A673 (cell line): ENCODE data around the gene DPH5. TPM values are rescaled to one million over a fixed set of nuclear protein-coding genes. Genes with fewer than 3 reads are reported as not detected.

Experiments used
- BruUV-seq: library from RNA; stranded (reverse); fragments of 400-500 nt; replicated peaks from 2 replicates; lab custom pipeline; 2021; lab: Mats Ljungman, UMichigan
- CTCF ChIA-PET: fragments of 300-600 bp; sonication (Branson Sonifier 250); formaldehyde crosslinking; loops from one replicate; lab custom pipeline; 2022; ENCODE audit warnings: antibody characterized with exemption; lab: Charles Lee
- POLR2A ChIA-PET: fragments of 300-600 bp; sonication (Branson Sonifier 250); formaldehyde crosslinking; loops from one replicate; lab custom pipeline; 2022; ENCODE audit warnings: antibody characterized with exemption; ENCODE audit not compliant: low non-redundant PET; lab: Charles Lee
- DNase-seq: peaks from one replicate; pipeline ENCODE4 v3.0.0-alpha.2; 2015; ENCODE audit warnings: low spot score
- H3K27ac ChIP-seq: fragments of 200-600 bp; sonication (generic); 2 replicates; pipeline ENCODE4 v1.5.1; 2016; ENCODE audit warnings: mixed run types, low read depth, mild to moderate bottlenecking, mixed read lengths, antibody characterized with exemption, low read length; ENCODE audit not compliant: poor library complexity, severe bottlenecking
- H3K27me3 ChIP-seq: fragments of 200-600 bp; sonication (generic); replicated peaks from 2 replicates; pipeline ENCODE4 v1.6.1; 2017; ENCODE audit warnings: mixed run types, low read depth, mild to moderate bottlenecking, mixed read lengths, antibody characterized with exemption, low read length; ENCODE audit not compliant: insufficient read depth, poor library complexity
- H3K36me3 ChIP-seq: fragments of 200-600 bp; sonication (generic); 2 replicates; pipeline ENCODE4 v1.6.1; 2016; ENCODE audit warnings: mixed run types, mild to moderate bottlenecking, mixed read lengths, antibody characterized with exemption, low read length; ENCODE audit not compliant: insufficient read depth, poor library complexity, severe bottlenecking
- H3K4me1 ChIP-seq: fragments of 200-600 bp; sonication (generic); 2 replicates; pipeline ENCODE4 v1.6.1; 2017; ENCODE audit warnings: mixed run types, mild to moderate bottlenecking, mixed read lengths, antibody characterized with exemption, low read length; ENCODE audit not compliant: insufficient read depth, poor library complexity, severe bottlenecking
- H3K4me3 ChIP-seq: fragments of 200-600 bp; sonication (generic); 2 replicates; pipeline ENCODE4 v1.5.1; 2016; ENCODE audit warnings: low read depth, mixed run types, mild to moderate bottlenecking, mixed read lengths, low read length; ENCODE audit not compliant: poor library complexity, severe bottlenecking
- H3K9me3 ChIP-seq: fragments of 200-600 bp; sonication (generic); 2 replicates; pipeline ENCODE4 v1.6.1; 2016; ENCODE audit warnings: mixed run types, low read depth, mild to moderate bottlenecking, mixed read lengths, antibody characterized with exemption, low read length; ENCODE audit not compliant: poor library complexity, severe bottlenecking
- EZH2 ChIP-seq: fragments of 200-600 bp; sonication (generic); IDR thresholded peaks from 2 replicates; pipeline ENCODE4 v1.6.1; 2017; ENCODE audit warnings: borderline replicate concordance, low read depth, mild to moderate bottlenecking, mixed read lengths, antibody characterized with exemption, low read length; ENCODE audit not compliant: poor library complexity, severe bottlenecking
- intact Hi-C: fragments of 100-400 bp; cut with micrococcal nuclease; formaldehyde crosslinking; loops from one replicate; pipeline ENCODE4 v1.10.0; 2022; ENCODE audit not compliant: unreplicated experiment
- total RNA-seq: library from RNA; stranded (reverse); gene quantifications from 2 replicates; pipeline ENCODE4 v1.2.3, GENCODE V29; 2021
- TF ChIP-seq, protein P1 (sequence below): fragments of 300-800, 200-600 bp; sonication (generic); conservative IDR thresholded peaks from 2 replicates; pipeline ENCODE4 v1.5.1; 2017; ENCODE audit warnings: low read depth, mild to moderate bottlenecking, antibody characterized with exemption, low read length, moderate library complexity, mixed read lengths

Gene DPH5
- total RNA-seq, 1 experiment from 2014 or later = 50.5 TPM

DNA sequence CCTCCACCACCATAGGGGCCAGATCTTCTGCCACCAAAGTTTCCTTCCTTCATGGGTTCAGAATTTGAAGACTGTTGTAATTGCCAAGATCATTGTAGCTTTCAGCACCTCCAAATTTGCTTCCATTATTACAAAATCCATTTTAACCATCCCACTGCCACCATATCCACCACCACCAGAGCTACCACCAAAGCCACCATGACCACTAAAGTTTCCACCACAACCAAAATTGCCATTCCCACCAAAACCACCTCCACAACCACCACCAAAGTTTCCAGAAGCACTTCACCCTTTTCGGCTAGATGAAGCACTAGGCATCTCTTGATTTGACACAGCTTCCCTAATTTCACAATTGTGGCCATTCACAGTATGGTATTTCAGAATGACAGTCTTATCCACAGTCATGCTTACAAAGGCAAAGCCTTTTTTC is 84.5 kb downstream of the DPH5 start:
- DNase-seq = no peak
- intact Hi-C loops = no loop called here
- no peaks in the 10 kb centered on the region for H3K9me3 ChIP-seq
- ChIA-PET POLR2A (no interaction called here), CTCF (no interaction called here)
- no peak overlapping the region for H3K4me3 ChIP-seq
- no TSS peak for BruUV-seq
- TF ChIP-seq, protein P1, sequence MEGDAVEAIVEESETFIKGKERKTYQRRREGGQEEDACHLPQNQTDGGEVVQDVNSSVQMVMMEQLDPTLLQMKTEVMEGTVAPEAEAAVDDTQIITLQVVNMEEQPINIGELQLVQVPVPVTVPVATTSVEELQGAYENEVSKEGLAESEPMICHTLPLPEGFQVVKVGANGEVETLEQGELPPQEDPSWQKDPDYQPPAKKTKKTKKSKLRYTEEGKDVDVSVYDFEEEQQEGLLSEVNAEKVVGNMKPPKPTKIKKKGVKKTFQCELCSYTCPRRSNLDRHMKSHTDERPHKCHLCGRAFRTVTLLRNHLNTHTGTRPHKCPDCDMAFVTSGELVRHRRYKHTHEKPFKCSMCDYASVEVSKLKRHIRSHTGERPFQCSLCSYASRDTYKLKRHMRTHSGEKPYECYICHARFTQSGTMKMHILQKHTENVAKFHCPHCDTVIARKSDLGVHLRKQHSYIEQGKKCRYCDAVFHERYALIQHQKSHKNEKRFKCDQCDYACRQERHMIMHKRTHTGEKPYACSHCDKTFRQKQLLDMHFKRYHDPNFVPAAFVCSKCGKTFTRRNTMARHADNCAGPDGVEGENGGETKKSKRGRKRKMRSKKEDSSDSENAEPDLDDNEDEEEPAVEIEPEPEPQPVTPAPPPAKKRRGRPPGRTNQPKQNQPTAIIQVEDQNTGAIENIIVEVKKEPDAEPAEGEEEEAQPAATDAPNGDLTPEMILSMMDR = no peak
- TF ChIP-seq EZH2 = no peak
- H3K4me1 ChIP-seq = no peaks in the 10 kb centered on the region
- peaks cover 13% of the 10 kb centered on the region for H3K36me3 ChIP-seq
- H3K27ac ChIP-seq = no peak overlapping the region
- H3K27me3 ChIP-seq = no peaks in the 10 kb centered on the region

Other genes starting within 250 kb of the DPH5 start
- gene EXTL2, start 130.9 kb downstream of the DPH5 start, total RNA-seq = 23.1 and 24.1 TPM in 2 replicates
- 31.2 and 31.4 TPM in 2 replicates for gene SLC30A7, start 129.7 kb downstream of the DPH5 start, total RNA-seq
- gene S1PR1, start 211.2 kb upstream of the DPH5 start, total RNA-seq = 0.85 and 1.1 TPM in 2 replicates